Prostate gland (tissue), 2 donors: ENCODE results near the gene CD300A. TPM values are rescaled to one million over a fixed set of nuclear protein-coding genes. Genes with fewer than 3 reads are reported as not detected.

Source experiments
- DNase-seq: peaks from one replicate; pipeline ENCODE4 v3.0.0-alpha.2; 2019; ENCODE audit warnings: low spot score
- H3K27ac ChIP-seq, 2 donors: fragments of 200-600 bp; sonication (generic); 2 replicates each; pipeline ENCODE4 v1.5.1; 2017 to 2019
- H3K27me3 ChIP-seq: fragments of 200-600 bp; sonication (generic); replicated peaks from 2 replicates; pipeline ENCODE4 v1.5.1; 2019; ENCODE audit not compliant: insufficient read depth
- H3K36me3 ChIP-seq, 2 donors: fragments of 200-600 bp; sonication (generic); 1 replicate in 1 of 2; 2 replicates in 1 of 2; pipeline versions ENCODE4 v1.5.1 to v1.8.1; 2017 to 2019
- H3K4me1 ChIP-seq: fragments of 200-600 bp; sonication (generic); replicated peaks from 2 replicates; pipeline ENCODE4 v1.5.1; 2019
- H3K4me3 ChIP-seq, 2 donors: fragments of 200-600 bp; sonication (generic); 2 replicates each; pipeline ENCODE4 v1.5.1; 2017 to 2019
- H3K9me3 ChIP-seq: fragments of 200-600 bp; sonication (generic); 2 replicates; pipeline ENCODE4 v1.5.1; 2017
- CTCF ChIP-seq, 4 experiments: fragments of 200-600 bp in 2 of 4; fragments of 450-650 bp in 2 of 4; sonication (generic) in 2 of 4; IDR thresholded peaks; 1 replicate in 3 of 4; 2 replicates in 1 of 4; pipeline ENCODE4 v1.5.1; 2016 to 2019; ENCODE audit warnings: antibody characterized with exemption in 4 of 4, mild to moderate bottlenecking in 2 of 4, moderate library complexity in 2 of 4
- POLR2A ChIP-seq: fragments of 450-650 bp; IDR thresholded peaks from one replicate; pipeline ENCODE4 v1.6.1; 2016; ENCODE audit warnings: antibody characterized with exemption, mild to moderate bottlenecking
- POLR2AphosphoS5 ChIP-seq: sonication (generic); formaldehyde crosslinking; IDR thresholded peaks from one replicate; pipeline ENCODE4 v1.6.1; 2017; ENCODE audit warnings: antibody characterized with exemption
- WGBS: methylation state at CpG from one replicate; pipeline ENCODE4 v1.1.5; 2018; 5-methylcytosine and 5-hydroxymethylcytosine counted together
- intact Hi-C: fragments of 100-400 bp; cut with DNase I; formaldehyde crosslinking; loops from one replicate; pipeline ENCODE4 v1.14.2; 2022
- total RNA-seq, 2 donors: library from RNA; depleted of rRNA; stranded (reverse); fragments of >200 nt; gene quantifications; one replicate each; pipeline ENCODE4 v1.1.0, GENCODE V29; 2016

The CD300A gene
- total RNA-seq, 2 donors from 2014 or later, result 2.1 to 4.1 TPM

- Histone ChIP-seq H3K9me3 (no peaks in the 10 kb centered on the region), H3K27ac (peak overlapping the region; percentile 90 to 92), H3K27me3 (no peaks in the 10 kb centered on the region), H3K36me3 (peaks cover 0 to 12% of the 10 kb centered on the region in 2 donors), H3K4me1 (peaks cover 23% of the 10 kb centered on the region), H3K4me3 (no peak overlapping the region)
- 67% methylated on average over 12 of the region's 12 CpGs for WGBS
- no peak for DNase-seq
- TF ChIP-seq POLR2A, result no peak
- TF ChIP-seq CTCF (IDR thresholded peaks at IDR 0.05), result no peak
- TF ChIP-seq POLR2AphosphoS5, result no peak
- intact Hi-C loops, result no loop called here
Observed at GRCh38 chr17:74444406-74444805, 22.0 kb upstream of the CD300A start.

DNA sequence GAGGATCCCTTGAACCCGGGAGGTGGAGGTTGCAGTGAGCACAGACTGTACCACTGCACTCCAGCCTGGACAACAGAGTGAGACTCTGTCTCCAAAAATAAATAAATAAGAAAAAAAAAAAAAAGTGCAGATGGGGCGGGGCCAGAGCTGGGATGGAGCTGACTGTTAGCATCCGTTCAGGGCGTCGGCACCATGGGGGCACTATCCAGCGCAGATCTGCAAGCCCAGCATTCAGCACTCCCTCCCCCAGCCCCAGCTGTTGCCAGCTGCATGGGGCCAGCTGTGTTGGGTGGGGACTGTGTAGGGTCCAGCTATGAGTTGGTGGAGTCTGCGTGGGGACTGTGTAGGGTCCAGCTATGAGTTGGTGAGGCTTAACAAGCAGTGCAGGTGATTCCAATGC, 21.3 kb upstream of the CD300A start:
- intact Hi-C loops, result no loop called here
- WGBS, result 77% methylated on average over 7 of the region's 7 CpGs
- Histone ChIP-seq H3K36me3 (peaks cover 0 to 6% of the 10 kb centered on the region in 2 donors), H3K4me1 (peaks cover 23% of the 10 kb centered on the region), H3K9me3 (no peaks in the 10 kb centered on the region), H3K27ac (peak overlapping the region; percentile 78 to 90), H3K4me3 (no peak overlapping the region), H3K27me3 (no peaks in the 10 kb centered on the region)
- DNase-seq, result no peak
- TF ChIP-seq CTCF (IDR thresholded peaks at IDR 0.05) (no peak), POLR2AphosphoS5 (no peak), POLR2A (no peak)

- DNase-seq, result peak; percentile 89
- Histone ChIP-seq H3K27ac (peak overlapping the region; percentile 78 to 90), H3K4me3 (no peak overlapping the region), H3K9me3 (no peaks in the 10 kb centered on the region), H3K4me1 (peaks cover 23% of the 10 kb centered on the region), H3K27me3 (no peaks in the 10 kb centered on the region), H3K36me3 (no peaks in the 10 kb centered on the region)
- peak in 2 of 4 experiments; percentile 46 for TF ChIP-seq CTCF (IDR thresholded peaks at IDR 0.05)
- TF ChIP-seq POLR2AphosphoS5, result peak; percentile 86
- TF ChIP-seq POLR2A, result peak; percentile 47
- 36% methylated on average over 21 of the region's 31 CpGs for WGBS
- intact Hi-C loops, result no loop called here
Observed at GRCh38 chr17:74446551-74447500, 19.6 kb upstream of the CD300A start.

- no peak for DNase-seq
- 88% methylated on average over 11 of the region's 11 CpGs for WGBS
- H3K9me3 ChIP-seq, result no peaks in the 10 kb centered on the region
- no peak for TF ChIP-seq CTCF (IDR thresholded peaks at IDR 0.05)
- TF ChIP-seq POLR2A, result no peak
- TF ChIP-seq POLR2AphosphoS5, result no peak
- H3K27ac ChIP-seq, result peak overlapping the region; percentile 78 to 90
- no peaks in the 10 kb centered on the region for H3K27me3 ChIP-seq
- peaks cover 23% of the 10 kb centered on the region for H3K4me1 ChIP-seq
- H3K36me3 ChIP-seq, result no peaks in the 10 kb centered on the region
- intact Hi-C loops, result no loop called here
- no peak overlapping the region for H3K4me3 ChIP-seq
Observed at GRCh38 chr17:74447628-74448159, 18.7 kb upstream of the CD300A start.
